Measurements from ENCODE around the gene NISCH.
"Not testable (repeated sequence)": the region's sequence is repeated elsewhere in the genome, so short reads cannot be mapped to it uniquely, and the experiment has no call there.

The NISCH gene

DNA sequence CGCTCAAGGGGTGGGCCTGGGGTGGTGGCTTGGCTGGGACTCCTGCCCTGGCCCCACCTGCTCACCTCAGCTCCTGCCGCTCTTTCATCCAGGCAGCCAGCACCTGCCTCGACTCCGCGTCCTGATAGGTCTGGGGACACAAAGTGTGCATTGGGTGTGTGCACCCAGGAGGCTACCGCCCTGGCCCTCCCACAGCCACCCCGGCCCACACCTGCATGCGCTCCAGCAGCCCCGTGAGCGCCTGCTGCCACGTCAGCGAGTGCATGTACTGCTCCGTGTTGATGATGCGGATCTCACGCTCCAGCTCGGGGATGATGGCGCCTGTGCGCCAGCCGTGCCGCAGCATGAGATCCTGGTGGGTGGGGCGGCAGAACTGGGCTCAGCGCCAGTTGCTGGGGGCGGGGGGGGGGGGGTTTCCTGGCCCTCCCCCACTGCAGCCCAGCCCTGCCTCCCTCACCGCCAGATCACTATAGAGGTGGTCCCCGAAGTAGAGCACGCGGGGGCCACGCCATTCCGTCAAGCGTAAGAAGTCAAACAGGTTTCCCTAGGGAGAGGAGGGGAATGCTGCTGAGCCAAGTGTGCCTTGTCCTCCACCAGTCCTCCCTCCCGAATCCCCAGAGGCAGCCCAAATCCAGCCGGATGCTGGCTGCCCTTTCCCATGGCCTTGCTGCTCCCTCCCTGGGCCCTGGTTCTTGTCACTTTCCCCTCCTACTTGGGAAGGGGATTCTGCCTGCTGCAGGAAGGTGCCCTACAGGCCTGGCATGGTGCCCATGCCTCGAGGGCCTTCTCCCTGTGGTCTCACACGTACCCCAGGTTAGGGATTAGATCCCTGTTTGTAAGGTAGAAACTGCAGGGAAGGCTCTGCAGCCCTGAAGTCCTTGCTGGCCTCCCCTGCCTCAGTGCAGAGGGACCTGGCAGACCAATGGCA lies 69.6 kb downstream of the NISCH start:
- peaks cover 49% of the 10 kb centered on the region for H3K36me3 ChIP-seq (ENCODE audit: control insufficient read depth, low read length)
- TF ChIP-seq EZH2phosphoT487 (IDR thresholded peaks at IDR 0.05; ENCODE audit: borderline replicate concordance, low read length) (no peak), CTCF (IDR thresholded peaks at IDR 0.05; ENCODE audit: low read depth, low read length, poor library complexity, severe bottlenecking) (no peak)

GRCh38 chr3:52525680-52526561 lies 70.5 kb downstream of the NISCH start:
- no peak overlapping the region for H3K4me3 ChIP-seq (ENCODE audit: low read length)
- no peaks in the 10 kb centered on the region for H3K9me2 ChIP-seq (replicated peaks; ENCODE audit: control insufficient read depth, low read length)
- H4K20me1 ChIP-seq (ENCODE audit: control insufficient read depth, insufficient read depth, low read depth, low read length), result no peaks in the 10 kb centered on the region
- H3F3A ChIP-seq (ENCODE audit: control insufficient read depth, insufficient read depth), result no peaks in the 10 kb centered on the region
- no peaks in the 10 kb centered on the region for H3K9me3 ChIP-seq (ENCODE audit: control insufficient read depth, insufficient read depth, low read length)
- H3K4me2 ChIP-seq (ENCODE audit: low read length), result no peak overlapping the region
- peaks cover 11% of the 10 kb centered on the region for H3K79me2 ChIP-seq (ENCODE audit: control insufficient read depth, low read length)
- H3K36me3 ChIP-seq (ENCODE audit: control insufficient read depth, low read length), result peaks cover 49% of the 10 kb centered on the region
- no peaks in the 10 kb centered on the region for H3K4me1 ChIP-seq (ENCODE audit: control insufficient read depth, low read length)
- TF ChIP-seq CTCF (IDR thresholded peaks at IDR 0.05; ENCODE audit: low read depth, low read length, poor library complexity, severe bottlenecking), result no peak
- TF ChIP-seq EZH2phosphoT487 (IDR thresholded peaks at IDR 0.05; ENCODE audit: borderline replicate concordance, low read length), result no peak
- no peaks in the 10 kb centered on the region for H3K27me3 ChIP-seq (ENCODE audit: control insufficient read depth, low read length)
- H3K27ac ChIP-seq (ENCODE audit: low read depth, low read length), result no peak overlapping the region

More for the DNA sequence above, 69.6 kb downstream of the NISCH start:
- Histone ChIP-seq H3F3A (ENCODE audit: control insufficient read depth, insufficient read depth) (no peaks in the 10 kb centered on the region), H3K4me2 (ENCODE audit: low read length) (no peak overlapping the region), H3K9me2 (replicated peaks; ENCODE audit: control insufficient read depth, low read length) (no peaks in the 10 kb centered on the region), H3K27ac (ENCODE audit: low read depth, low read length) (no peak overlapping the region), H3K4me1 (ENCODE audit: control insufficient read depth, low read length) (no peaks in the 10 kb centered on the region), H3K9me3 (ENCODE audit: control insufficient read depth, insufficient read depth, low read length) (no peaks in the 10 kb centered on the region), H3K79me2 (ENCODE audit: control insufficient read depth, low read length) (peaks cover 2% of the 10 kb centered on the region), H3K27me3 (ENCODE audit: control insufficient read depth, low read length) (no peaks in the 10 kb centered on the region), H3K4me3 (ENCODE audit: low read length) (no peak overlapping the region), H4K20me1 (ENCODE audit: control insufficient read depth, insufficient read depth, low read depth, low read length) (no peaks in the 10 kb centered on the region)

DNA sequence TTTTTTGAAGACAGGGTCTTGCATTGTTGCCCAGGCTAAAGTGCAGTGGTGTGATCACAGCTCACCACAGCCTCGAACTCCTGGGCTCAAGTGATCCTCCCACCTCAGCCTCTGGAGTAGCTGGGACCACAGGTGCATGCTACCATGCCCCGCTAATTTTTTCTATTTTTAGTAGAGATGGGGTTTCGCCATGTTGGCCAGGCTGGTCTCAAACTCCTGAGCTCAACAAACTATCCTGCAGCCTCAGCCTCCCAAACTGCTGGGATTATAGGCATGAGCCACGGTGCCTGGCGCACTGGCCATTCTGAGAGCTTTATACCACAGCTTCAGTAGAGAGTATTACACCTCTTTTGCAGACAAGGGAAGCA lies 71.3 kb downstream of the NISCH start:
- Histone ChIP-seq H3K36me3 (ENCODE audit: control insufficient read depth, low read length) (peaks cover 50% of the 10 kb centered on the region), H3K79me2 (ENCODE audit: control insufficient read depth, low read length) (peaks cover 19% of the 10 kb centered on the region)
- not testable (repeated sequence) for H3F3A ChIP-seq (ENCODE audit: control insufficient read depth, insufficient read depth); H3K9me3 ChIP-seq (ENCODE audit: control insufficient read depth, insufficient read depth, low read length); H3K4me3 ChIP-seq (ENCODE audit: low read length); H3K9me2 ChIP-seq (replicated peaks; ENCODE audit: control insufficient read depth, low read length); H3K4me1 ChIP-seq (ENCODE audit: control insufficient read depth, low read length); H4K20me1 ChIP-seq (ENCODE audit: control insufficient read depth, insufficient read depth, low read depth, low read length); H3K27ac ChIP-seq (ENCODE audit: low read depth, low read length); H3K4me2 ChIP-seq (ENCODE audit: low read length); H3K27me3 ChIP-seq (ENCODE audit: control insufficient read depth, low read length)

Measured in DOHH2 (cell line).